ENCODE results near the gene NTRK2.

DNA sequence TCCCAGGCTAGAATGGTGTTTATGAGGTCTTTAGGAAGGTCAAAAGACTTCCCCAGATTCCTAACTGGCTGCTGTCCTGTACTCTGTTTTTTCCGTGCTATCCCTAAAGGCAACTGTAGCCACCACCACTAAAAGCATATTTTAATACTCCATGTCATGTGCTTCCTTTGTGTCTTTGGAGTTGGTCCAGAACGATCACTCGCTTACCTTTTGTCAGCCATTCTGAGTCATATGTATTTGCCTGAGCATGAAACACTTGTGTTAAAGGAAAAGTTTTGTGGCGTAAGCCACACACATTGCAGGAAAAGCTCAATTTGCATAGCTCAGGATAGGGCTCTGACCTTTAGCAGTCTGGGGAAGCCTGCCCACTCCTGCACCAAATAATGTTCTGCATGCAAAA lies 299.6 kb downstream of the NTRK2 start:
- TF ChIP-seq, protein P1, sequence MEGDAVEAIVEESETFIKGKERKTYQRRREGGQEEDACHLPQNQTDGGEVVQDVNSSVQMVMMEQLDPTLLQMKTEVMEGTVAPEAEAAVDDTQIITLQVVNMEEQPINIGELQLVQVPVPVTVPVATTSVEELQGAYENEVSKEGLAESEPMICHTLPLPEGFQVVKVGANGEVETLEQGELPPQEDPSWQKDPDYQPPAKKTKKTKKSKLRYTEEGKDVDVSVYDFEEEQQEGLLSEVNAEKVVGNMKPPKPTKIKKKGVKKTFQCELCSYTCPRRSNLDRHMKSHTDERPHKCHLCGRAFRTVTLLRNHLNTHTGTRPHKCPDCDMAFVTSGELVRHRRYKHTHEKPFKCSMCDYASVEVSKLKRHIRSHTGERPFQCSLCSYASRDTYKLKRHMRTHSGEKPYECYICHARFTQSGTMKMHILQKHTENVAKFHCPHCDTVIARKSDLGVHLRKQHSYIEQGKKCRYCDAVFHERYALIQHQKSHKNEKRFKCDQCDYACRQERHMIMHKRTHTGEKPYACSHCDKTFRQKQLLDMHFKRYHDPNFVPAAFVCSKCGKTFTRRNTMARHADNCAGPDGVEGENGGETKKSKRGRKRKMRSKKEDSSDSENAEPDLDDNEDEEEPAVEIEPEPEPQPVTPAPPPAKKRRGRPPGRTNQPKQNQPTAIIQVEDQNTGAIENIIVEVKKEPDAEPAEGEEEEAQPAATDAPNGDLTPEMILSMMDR (optimal IDR thresholded peaks at IDR 0.05 in 1 of 3, IDR thresholded peaks at IDR 0.05 in 1 of 3, conservative IDR thresholded peaks at IDR 0.05 in 1 of 3; ENCODE audit: extremely low read depth in 1 of 3, insufficient read depth in 2 of 3, low read length in 3 of 3): no peak
- no peak for TF ChIP-seq EZH2 (IDR thresholded peaks at IDR 0.05; ENCODE audit: low read length)
